Measurements from ENCODE around the gene SMIM30. TPM values are rescaled to one million over a fixed set of nuclear protein-coding genes. Genes with fewer than 3 reads are reported as not detected.

SMIM30 gene
- total and polyA plus RNA-seq, 4 experiments from 2014 or later = 21.6 to 98.2 (median 31.6) TPM

DNA sequence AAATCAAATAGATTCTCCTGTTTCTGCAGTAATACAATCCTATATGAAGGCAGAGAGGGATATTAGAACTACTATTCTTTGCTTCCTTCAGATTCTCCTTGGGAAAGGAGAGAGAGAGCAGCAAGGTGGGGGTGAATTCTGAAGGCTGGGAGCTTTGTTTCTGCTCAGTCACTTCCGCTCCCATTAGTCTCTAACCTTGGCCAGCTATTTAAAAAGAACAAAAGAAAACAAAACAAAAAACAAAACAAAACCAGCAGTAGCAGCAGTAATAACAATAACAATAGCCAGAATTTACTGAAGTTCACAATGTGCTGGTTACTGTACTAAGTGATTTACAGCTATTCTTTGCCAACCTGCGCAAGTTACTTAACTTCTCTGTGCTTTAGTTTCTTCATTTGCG is 41.7 kb downstream of the SMIM30 start:
- no peak overlapping the region for H3K27ac Mint-ChIP-seq
- DNase-seq = no peak
- H3K27ac ChIP-seq (ENCODE audit: low read depth, low read length) = no peak overlapping the region
- CTCF ChIA-PET (ENCODE audit: partially characterized antibody) = interaction anchor here (1.2 kb wide), 1 partner anchor 10 kb away, joined by 4 read pairs; the partner anchor contains the start of gene GPR85
- no peaks in the 10 kb centered on the region for H3K9me3 ChIP-seq (ENCODE audit: control insufficient read depth in 1 of 2, low read length in 2 of 2)
- no peaks in the 10 kb centered on the region for H3K36me3 ChIP-seq (ENCODE audit: insufficient read depth, low read length)
- no peaks in the 10 kb centered on the region for H3K9me3 Mint-ChIP-seq
- no peaks in the 10 kb centered on the region for H3K4me1 Mint-ChIP-seq
- no peaks in the 10 kb centered on the region for H3K4me1 ChIP-seq (ENCODE audit: insufficient read depth, low read length)
- POLR2A ChIA-PET (ENCODE audit: partially characterized antibody) = no interaction called here
- no peaks in the 10 kb centered on the region for H3K27me3 ChIP-seq (ENCODE audit: insufficient read depth, low read length)
- no peak overlapping the region for H3K4me3 Mint-ChIP-seq
- H3K27me3 Mint-ChIP-seq = peaks cover 0 to 11% of the 10 kb centered on the region in 2 donors
- no peaks in the 10 kb centered on the region for H3K36me3 Mint-ChIP-seq
- no peak overlapping the region for H3K4me3 ChIP-seq (ENCODE audit: low read length in 2 of 2)
- intact Hi-C loops (cut with micrococcal nuclease) = no loop called here

DNA sequence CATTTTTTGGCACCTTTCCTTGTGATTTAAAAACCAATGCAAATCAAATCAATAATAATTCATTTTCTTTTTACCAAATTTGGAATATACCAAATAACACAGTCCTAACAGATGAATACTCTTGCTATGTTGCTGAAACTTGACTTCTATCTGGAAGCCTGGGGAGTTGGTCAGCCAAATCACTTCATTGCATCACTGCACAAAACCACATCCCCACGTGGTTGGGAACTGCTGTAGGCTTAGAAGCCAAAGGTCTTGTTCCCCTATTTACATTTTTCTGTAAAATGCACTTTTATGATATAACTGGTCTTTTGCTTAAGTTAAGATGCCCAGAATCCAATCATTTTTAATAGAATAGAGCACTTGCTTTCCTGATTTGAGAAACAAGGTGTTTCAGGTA is 46.9 kb downstream of the SMIM30 start:
- no peaks in the 10 kb centered on the region for H3K4me1 Mint-ChIP-seq
- Histone ChIP-seq H3K9me3 (ENCODE audit: control insufficient read depth in 1 of 2, low read length in 2 of 2) (no peaks in the 10 kb centered on the region), H3K4me1 (ENCODE audit: insufficient read depth, low read length) (no peaks in the 10 kb centered on the region), H3K27ac (ENCODE audit: low read depth, low read length) (no peak overlapping the region), H3K4me3 (ENCODE audit: low read length in 2 of 2) (no peak overlapping the region), H3K27me3 (ENCODE audit: insufficient read depth, low read length) (no peaks in the 10 kb centered on the region), H3K36me3 (ENCODE audit: insufficient read depth, low read length) (no peaks in the 10 kb centered on the region)
- H3K27me3 Mint-ChIP-seq = peaks cover 0 to 11% of the 10 kb centered on the region in 2 donors
- CTCF ChIA-PET (ENCODE audit: partially characterized antibody) = no interaction called here
- no peak overlapping the region for H3K4me3 Mint-ChIP-seq
- no peaks in the 10 kb centered on the region for H3K9me3 Mint-ChIP-seq
- DNase-seq = no peak
- no peak overlapping the region for H3K27ac Mint-ChIP-seq
- intact Hi-C loops (cut with micrococcal nuclease) = no loop called here
- POLR2A ChIA-PET (ENCODE audit: partially characterized antibody) = no interaction called here
- H3K36me3 Mint-ChIP-seq = no peaks in the 10 kb centered on the region

Other genes starting within 250 kb of the SMIM30 start
- gene GPR85, start 31.7 kb downstream of the SMIM30 start, total RNA-seq = not detected
- gene GPR85, start 31.7 kb downstream of the SMIM30 start, polyA plus RNA-seq = not detected